AG04450 (cell line): ENCODE results near the gene C22orf31. TPM values are rescaled to one million over a fixed set of nuclear protein-coding genes. Genes with fewer than 3 reads are reported as not detected.

Experiments used
- CTCF ChIA-PET: fragments of 300-600, 350-600 bp; formaldehyde crosslinking; extraction: SDS; loops from one replicate; lab custom pipeline; 2022; ENCODE audit warnings: antibody characterized with exemption, inconsistent platforms; lab: Charles Lee
- POLR2A ChIA-PET: fragments of 350-600 bp; formaldehyde crosslinking; extraction: SDS; loops from one replicate; lab custom pipeline; 2021; ENCODE audit warnings: antibody characterized with exemption, inconsistent platforms; lab: Yijun Ruan, JAX
- DNase-seq: peaks from one replicate; pipeline ENCODE4 v3.0.0-alpha.2; 2011; ENCODE audit warnings: low read depth, low spot score
- H3K27ac ChIP-seq: one replicate; pipeline ENCODE4 v1.5.1; 2012; ENCODE audit warnings: low read depth, low read length, control low read depth
- H3K27me3 ChIP-seq: one replicate; pipeline ENCODE4 v1.6.0; 2012; ENCODE audit warnings: low read length; ENCODE audit not compliant: control insufficient read depth, insufficient read depth
- H3K4me3 ChIP-seq: 2 replicates; pipeline ENCODE4 v1.5.1; 2011; ENCODE audit warnings: mild to moderate bottlenecking, low read depth, low read length, control low read depth
- H3K9me3 ChIP-seq: 2 replicates; pipeline ENCODE4 v1.5.1; 2012; ENCODE audit warnings: low read length; ENCODE audit not compliant: control insufficient read depth, insufficient read depth
- polyA plus RNA-seq: library from polyadenylated mRNA; depleted of rRNA; stranded (reverse); fragments of >200 nt; gene quantifications from 2 replicates; pipeline ENCODE4 v1.2.3, GENCODE V29; 2011
- TF ChIP-seq, protein P1 (sequence below): IDR thresholded peaks from 2 replicates; pipeline ENCODE4 v1.5.1; 2011; ENCODE audit warnings: low read depth, low read length, control low read depth, inconsistent platforms

Gene C22orf31
- polyA plus RNA-seq, 1 experiment, result 0.11 TPM

DNA sequence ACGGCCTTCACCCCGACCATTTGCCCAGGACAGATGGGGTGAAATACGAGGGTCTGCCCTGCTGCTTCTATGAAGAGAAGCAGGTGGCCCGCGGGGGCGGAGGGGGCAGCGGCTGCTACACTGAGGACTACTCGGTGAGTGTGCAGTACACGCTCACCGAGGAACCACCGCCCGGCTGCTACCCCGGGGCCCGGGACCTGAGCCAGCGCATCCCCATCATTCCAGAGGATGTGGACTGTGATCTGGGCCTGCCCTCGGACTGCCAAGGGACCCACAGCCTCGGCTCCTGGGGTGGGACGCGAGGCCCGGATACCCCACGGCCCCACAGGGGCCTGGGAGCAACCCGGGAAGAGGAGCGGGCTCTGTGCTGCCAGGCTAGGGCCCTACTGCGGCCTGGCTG lies 11.2 kb downstream of the C22orf31 start:
- Histone ChIP-seq H3K27ac (no peak overlapping the region), H3K4me3 (no peak overlapping the region), H3K9me3 (no peaks in the 10 kb centered on the region; the same call in 1 of the 2 replicates), H3K27me3 (no peaks in the 10 kb centered on the region)
- ChIA-PET POLR2A (no interaction called here), CTCF (no interaction called here)
- DNase-seq, result no peak
- TF ChIP-seq, protein P1, sequence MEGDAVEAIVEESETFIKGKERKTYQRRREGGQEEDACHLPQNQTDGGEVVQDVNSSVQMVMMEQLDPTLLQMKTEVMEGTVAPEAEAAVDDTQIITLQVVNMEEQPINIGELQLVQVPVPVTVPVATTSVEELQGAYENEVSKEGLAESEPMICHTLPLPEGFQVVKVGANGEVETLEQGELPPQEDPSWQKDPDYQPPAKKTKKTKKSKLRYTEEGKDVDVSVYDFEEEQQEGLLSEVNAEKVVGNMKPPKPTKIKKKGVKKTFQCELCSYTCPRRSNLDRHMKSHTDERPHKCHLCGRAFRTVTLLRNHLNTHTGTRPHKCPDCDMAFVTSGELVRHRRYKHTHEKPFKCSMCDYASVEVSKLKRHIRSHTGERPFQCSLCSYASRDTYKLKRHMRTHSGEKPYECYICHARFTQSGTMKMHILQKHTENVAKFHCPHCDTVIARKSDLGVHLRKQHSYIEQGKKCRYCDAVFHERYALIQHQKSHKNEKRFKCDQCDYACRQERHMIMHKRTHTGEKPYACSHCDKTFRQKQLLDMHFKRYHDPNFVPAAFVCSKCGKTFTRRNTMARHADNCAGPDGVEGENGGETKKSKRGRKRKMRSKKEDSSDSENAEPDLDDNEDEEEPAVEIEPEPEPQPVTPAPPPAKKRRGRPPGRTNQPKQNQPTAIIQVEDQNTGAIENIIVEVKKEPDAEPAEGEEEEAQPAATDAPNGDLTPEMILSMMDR, result no peak

DNA sequence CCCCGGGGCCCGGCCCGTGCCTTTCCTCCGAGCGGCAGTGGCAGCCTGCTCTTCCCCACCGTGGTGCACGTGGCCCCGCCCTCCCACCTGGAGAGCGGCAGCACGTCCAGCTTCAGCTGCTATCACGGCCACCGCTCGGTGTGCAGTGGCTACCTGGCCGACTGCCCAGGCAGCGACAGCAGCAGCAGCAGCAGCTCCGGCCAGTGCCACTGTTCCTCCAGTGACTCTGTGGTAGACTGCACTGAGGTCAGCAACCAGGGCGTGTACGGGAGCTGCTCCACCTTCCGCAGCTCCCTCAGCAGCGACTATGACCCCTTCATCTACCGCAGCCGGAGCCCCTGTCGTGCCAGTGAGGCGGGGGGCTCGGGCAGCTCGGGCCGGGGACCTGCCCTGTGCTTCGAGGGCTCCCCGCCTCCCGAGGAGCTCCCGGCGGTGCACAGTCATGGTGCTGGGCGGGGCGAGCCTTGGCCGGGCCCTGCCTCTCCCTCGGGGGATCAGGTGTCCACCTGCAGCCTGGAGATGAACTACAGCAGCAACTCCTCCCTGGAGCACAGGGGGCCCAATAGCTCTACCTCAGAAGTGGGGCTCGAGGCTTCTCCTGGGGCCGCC lies 11.9 kb downstream of the C22orf31 start:
- POLR2A ChIA-PET, result no interaction called here

DNA sequence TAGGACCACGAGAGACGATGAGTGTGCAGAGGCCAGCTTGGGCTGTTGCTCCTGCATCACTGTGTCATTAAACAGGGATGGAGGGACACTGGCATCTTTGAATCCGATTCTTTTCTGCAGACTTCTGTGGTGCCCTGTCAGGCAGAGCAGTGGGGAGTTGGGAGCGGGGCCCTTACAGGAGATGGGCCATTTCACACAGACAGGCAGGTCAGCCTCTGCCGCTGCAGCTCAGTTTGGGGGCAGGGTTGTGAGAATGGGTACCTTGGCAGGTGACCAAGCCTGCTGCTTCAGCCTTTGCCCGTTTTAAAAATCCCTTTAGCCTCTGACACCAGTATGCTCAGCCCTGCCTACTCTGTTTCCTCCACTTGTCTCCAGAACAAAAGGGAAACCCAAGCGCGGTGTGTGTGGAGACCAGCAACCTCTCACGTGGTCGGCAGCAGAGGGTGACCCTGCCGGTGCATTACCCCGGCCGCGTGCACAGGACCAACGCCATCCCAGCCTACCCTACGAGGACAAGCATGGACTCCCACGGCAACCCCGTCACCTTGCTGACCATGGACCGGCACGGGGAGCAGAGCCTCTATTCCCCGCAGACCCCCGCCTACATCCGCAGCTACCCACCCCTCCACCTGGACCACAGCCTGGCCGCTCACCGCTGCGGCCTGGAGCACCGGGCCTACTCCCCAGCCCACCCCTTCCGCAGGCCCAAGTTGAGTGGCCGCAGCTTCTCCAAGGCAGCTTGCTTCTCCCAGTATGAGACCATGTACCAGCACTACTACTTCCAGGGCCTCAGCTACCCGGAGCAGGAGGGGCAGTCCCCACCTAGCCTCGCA lies 12.6 kb downstream of the C22orf31 start:
- H3K9me3 ChIP-seq, result no peaks in the 10 kb centered on the region; the same call in 1 of the 2 replicates
- ChIA-PET CTCF (no interaction called here), POLR2A (interaction anchor here (0.6 kb wide), 1 partner anchor 143 kb away, joined by 3 read pairs; no protein-coding TSS in a partner anchor)
- H3K27ac ChIP-seq, result no peak overlapping the region
- DNase-seq, result no peak
- TF ChIP-seq, protein P1, result no peak
- no peak overlapping the region for H3K4me3 ChIP-seq
- H3K27me3 ChIP-seq, result no peaks in the 10 kb centered on the region

More for the DNA sequence above, 11.9 kb downstream of the C22orf31 start:
- TF ChIP-seq, protein P1, result no peak
- Histone ChIP-seq H3K27me3 (no peaks in the 10 kb centered on the region), H3K27ac (no peak overlapping the region), H3K4me3 (no peak overlapping the region), H3K9me3 (no peaks in the 10 kb centered on the region; the same call in 1 of the 2 replicates)
- DNase-seq, result no peak
- CTCF ChIA-PET, result no interaction called here

DNA sequence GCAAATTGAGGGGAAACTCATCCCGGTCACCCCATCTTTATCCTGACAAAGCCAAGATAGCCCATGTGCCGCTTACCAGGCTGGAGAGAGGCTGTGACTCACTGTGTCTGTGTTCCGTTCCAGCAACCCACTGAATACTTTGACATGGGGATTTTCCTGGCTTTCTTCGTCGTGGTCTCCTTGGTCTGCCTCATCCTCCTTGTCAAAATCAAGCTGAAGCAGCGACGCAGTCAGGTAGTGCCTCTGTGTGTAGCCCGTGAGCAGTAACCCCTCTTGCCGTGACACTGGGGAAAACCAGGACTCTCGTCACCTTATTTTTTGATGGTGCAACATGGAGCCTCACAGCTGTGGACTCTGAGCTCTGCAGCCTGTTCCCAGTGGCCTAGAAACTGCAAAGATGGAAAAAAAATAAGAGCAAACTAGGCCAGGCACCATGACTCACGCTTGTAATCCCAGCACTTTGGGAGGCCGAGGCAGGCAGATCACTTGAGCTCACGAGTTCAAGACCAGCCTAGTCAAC lies 16.9 kb downstream of the C22orf31 start:
- Histone ChIP-seq H3K27ac (peak overlapping the region; percentile 80), H3K27me3 (no peaks in the 10 kb centered on the region), H3K9me3 (no peaks in the 10 kb centered on the region), H3K4me3 (no peak overlapping the region)
- CTCF ChIA-PET, result interaction anchor here (0.6 to 6.2 kb wide), 3 partner anchors 110 to 201 kb away, joined by 3 to 42 read pairs (median 13); no protein-coding TSS in a partner anchor
- POLR2A ChIA-PET, result interaction anchor here (0.7 to 1.4 kb wide), 2 partner anchors 14 to 275 kb away, joined by 3 to 4 read pairs; no protein-coding TSS in a partner anchor
- DNase-seq, result no peak
- TF ChIP-seq, protein P1, result no peak
